HUES6 (cell line): ENCODE results near the gene ATP2B2.

Experiments
- H3K27ac ChIP-seq: 2 replicates; pipeline ENCODE4 v1.7.0; 2013; ENCODE audit warnings: low read depth, mild to moderate bottlenecking, low read length, inconsistent platforms
- H3K27me3 ChIP-seq: 2 replicates; pipeline ENCODE4 v1.6.1; 2013; ENCODE audit warnings: low read length; ENCODE audit not compliant: control insufficient read depth, insufficient read depth
- H3K36me3 ChIP-seq: 2 replicates; pipeline ENCODE4 v1.6.1; 2013; ENCODE audit warnings: low read length; ENCODE audit not compliant: control insufficient read depth, insufficient read depth
- H3K4me1 ChIP-seq: 2 replicates; pipeline ENCODE4 v1.6.1; 2013; ENCODE audit warnings: low read length; ENCODE audit not compliant: control insufficient read depth, insufficient read depth
- H3K4me3 ChIP-seq: 2 replicates; pipeline ENCODE4 v1.5.1; 2013; ENCODE audit warnings: low read depth, low read length
- H3K9ac ChIP-seq: one replicate; pipeline ENCODE4 v1.6.1; 2013; ENCODE audit warnings: mild to moderate bottlenecking, low read length
- H3K9me3 ChIP-seq: 2 replicates; pipeline ENCODE4 v1.6.1; 2013; ENCODE audit warnings: low read depth, low read length; ENCODE audit not compliant: control insufficient read depth, insufficient read depth

Gene ATP2B2

GRCh38 chr3:10289787-10290355, 215.5 kb downstream of the ATP2B2 start:
- Histone ChIP-seq H3K36me3 (peaks cover 40% of the 10 kb centered on the region), H3K27ac (peak overlapping the region; percentile 42; the same call in 1 of the 2 replicates), H3K27me3 (no peaks in the 10 kb centered on the region), H3K9me3 (no peaks in the 10 kb centered on the region), H3K4me1 (peaks cover 22% of the 10 kb centered on the region), H3K9ac (peak overlapping the region; percentile 37), H3K4me3 (no peak overlapping the region)

GRCh38 chr3:10289077-10289476, 216.3 kb downstream of the ATP2B2 start:
- H3K36me3 ChIP-seq: peaks cover 41% of the 10 kb centered on the region
- no peaks in the 10 kb centered on the region for H3K9me3 ChIP-seq
- no peaks in the 10 kb centered on the region for H3K27me3 ChIP-seq
- H3K27ac ChIP-seq: no peak overlapping the region
- H3K4me1 ChIP-seq: peaks cover 22% of the 10 kb centered on the region
- no peak overlapping the region for H3K9ac ChIP-seq
- H3K4me3 ChIP-seq: no peak overlapping the region

- H3K27ac ChIP-seq: no peak overlapping the region
- H3K4me3 ChIP-seq: no peak overlapping the region
- peaks cover 22% of the 10 kb centered on the region for H3K4me1 ChIP-seq
- H3K9me3 ChIP-seq: no peaks in the 10 kb centered on the region
- H3K9ac ChIP-seq: no peak overlapping the region
- peaks cover 46% of the 10 kb centered on the region for H3K36me3 ChIP-seq
- no peaks in the 10 kb centered on the region for H3K27me3 ChIP-seq
These were observed 216.8 kb downstream of the ATP2B2 start for GRCh38 chr3:10288575-10288960.

- Histone ChIP-seq H3K27ac (no peak overlapping the region), H3K9me3 (no peaks in the 10 kb centered on the region), H3K27me3 (no peaks in the 10 kb centered on the region), H3K36me3 (peaks cover 50% of the 10 kb centered on the region), H3K4me3 (no peak overlapping the region), H3K4me1 (peaks cover 22% of the 10 kb centered on the region), H3K9ac (no peak overlapping the region)
These were observed 217.3 kb downstream of the ATP2B2 start for GRCh38 chr3:10287936-10288574.

- Histone ChIP-seq H3K4me3 (no peak overlapping the region), H3K36me3 (peaks cover 49% of the 10 kb centered on the region), H3K27me3 (no peaks in the 10 kb centered on the region), H3K9me3 (no peaks in the 10 kb centered on the region), H3K27ac (peak overlapping the region; percentile 47; the same call in 1 of the 2 replicates), H3K4me1 (peaks cover 22% of the 10 kb centered on the region), H3K9ac (peak overlapping the region; percentile 62)
These were observed 218.6 kb downstream of the ATP2B2 start for GRCh38 chr3:10286596-10287295.

- H3K27ac ChIP-seq: no peak overlapping the region
- peaks cover 49% of the 10 kb centered on the region for H3K36me3 ChIP-seq
- H3K9ac ChIP-seq: no peak overlapping the region
- no peaks in the 10 kb centered on the region for H3K27me3 ChIP-seq
- H3K9me3 ChIP-seq: no peaks in the 10 kb centered on the region
- H3K4me3 ChIP-seq: no peak overlapping the region
- peaks cover 22% of the 10 kb centered on the region for H3K4me1 ChIP-seq
These were observed 219.3 kb downstream of the ATP2B2 start for GRCh38 chr3:10286133-10286524.

GRCh38 chr3:10285272-10286132, 219.9 kb downstream of the ATP2B2 start:
- H3K36me3 ChIP-seq: peaks cover 55% of the 10 kb centered on the region
- no peaks in the 10 kb centered on the region for H3K27me3 ChIP-seq

GRCh38 chr3:10284496-10284895, 220.9 kb downstream of the ATP2B2 start:
- peaks cover 59% of the 10 kb centered on the region for H3K36me3 ChIP-seq

More at GRCh38 chr3:10285272-10286132, 219.9 kb downstream of the ATP2B2 start:
- H3K27ac ChIP-seq: no peak overlapping the region
- no peak overlapping the region for H3K9ac ChIP-seq
- no peak overlapping the region for H3K4me3 ChIP-seq
- no peaks in the 10 kb centered on the region for H3K9me3 ChIP-seq
- peaks cover 19% of the 10 kb centered on the region for H3K4me1 ChIP-seq

GRCh38 chr3:10283638-10284037, 221.7 kb downstream of the ATP2B2 start:
- Histone ChIP-seq H3K27me3 (no peaks in the 10 kb centered on the region), H3K9me3 (no peaks in the 10 kb centered on the region), H3K27ac (no peak overlapping the region), H3K9ac (no peak overlapping the region), H3K36me3 (peaks cover 60% of the 10 kb centered on the region), H3K4me3 (no peak overlapping the region), H3K4me1 (peaks cover 11% of the 10 kb centered on the region)

More at GRCh38 chr3:10284496-10284895, 220.9 kb downstream of the ATP2B2 start:
- Histone ChIP-seq H3K4me3 (no peak overlapping the region), H3K9ac (no peak overlapping the region), H3K27ac (no peak overlapping the region), H3K27me3 (no peaks in the 10 kb centered on the region), H3K4me1 (peaks cover 11% of the 10 kb centered on the region), H3K9me3 (no peaks in the 10 kb centered on the region)

- no peak overlapping the region for H3K27ac ChIP-seq
- H3K27me3 ChIP-seq: no peaks in the 10 kb centered on the region
- no peaks in the 10 kb centered on the region for H3K9me3 ChIP-seq
- peaks cover 5% of the 10 kb centered on the region; the same call in 1 of the 2 replicates for H3K4me1 ChIP-seq
- H3K36me3 ChIP-seq: peaks cover 63% of the 10 kb centered on the region
- H3K9ac ChIP-seq: no peak overlapping the region
- no peak overlapping the region for H3K4me3 ChIP-seq
These were observed 223.4 kb downstream of the ATP2B2 start for GRCh38 chr3:10281951-10282350.
